NCI-H1930 (cell line): ENCODE results near the gene EYA3.

Experiments used
- DNase-seq, 2 experiments: peaks; one replicate each; lab custom pipeline; 2025; lab: John Stamatoyannopoulos, UW

Gene EYA3

DNA sequence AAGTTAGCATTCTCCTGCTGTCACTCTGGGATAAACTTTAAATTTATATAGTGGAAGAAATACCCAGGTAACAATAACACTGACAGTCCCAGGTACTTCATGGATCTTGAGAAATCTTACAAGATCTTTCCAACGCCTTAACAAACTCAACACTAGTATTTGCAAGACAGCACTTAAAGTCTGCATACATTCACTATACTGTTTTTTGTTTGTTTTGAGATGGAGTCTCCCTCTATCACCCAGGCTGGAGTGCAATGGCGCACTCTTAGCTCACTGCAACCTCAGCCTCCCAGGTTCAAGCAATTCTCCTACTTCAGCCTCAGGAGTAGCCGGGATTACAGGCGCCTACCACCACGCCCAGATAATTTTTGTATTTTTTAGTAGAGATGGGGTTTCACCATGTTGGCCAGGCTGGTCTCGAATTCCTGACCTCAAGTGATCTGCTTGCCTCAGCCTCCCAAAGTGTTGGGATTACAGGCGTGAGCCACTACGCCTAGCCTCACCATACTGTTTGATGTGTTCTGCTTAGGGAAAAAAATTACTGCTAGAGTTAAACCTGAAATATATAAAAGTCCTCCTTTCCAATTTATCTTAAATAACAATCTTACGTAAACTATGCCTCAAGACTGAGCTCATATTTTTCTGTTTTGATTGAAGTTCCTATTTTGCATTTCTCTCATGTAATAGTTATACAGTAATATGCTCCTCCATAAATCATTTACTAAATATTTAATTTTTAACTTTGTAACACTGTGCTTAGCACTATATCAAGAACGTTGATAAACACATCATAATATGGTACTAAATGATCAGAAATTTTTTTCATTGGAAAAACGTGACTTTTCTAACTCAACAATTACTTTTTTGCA, 17.5 kb downstream of the EYA3 start:
- no peak for DNase-seq

DNA sequence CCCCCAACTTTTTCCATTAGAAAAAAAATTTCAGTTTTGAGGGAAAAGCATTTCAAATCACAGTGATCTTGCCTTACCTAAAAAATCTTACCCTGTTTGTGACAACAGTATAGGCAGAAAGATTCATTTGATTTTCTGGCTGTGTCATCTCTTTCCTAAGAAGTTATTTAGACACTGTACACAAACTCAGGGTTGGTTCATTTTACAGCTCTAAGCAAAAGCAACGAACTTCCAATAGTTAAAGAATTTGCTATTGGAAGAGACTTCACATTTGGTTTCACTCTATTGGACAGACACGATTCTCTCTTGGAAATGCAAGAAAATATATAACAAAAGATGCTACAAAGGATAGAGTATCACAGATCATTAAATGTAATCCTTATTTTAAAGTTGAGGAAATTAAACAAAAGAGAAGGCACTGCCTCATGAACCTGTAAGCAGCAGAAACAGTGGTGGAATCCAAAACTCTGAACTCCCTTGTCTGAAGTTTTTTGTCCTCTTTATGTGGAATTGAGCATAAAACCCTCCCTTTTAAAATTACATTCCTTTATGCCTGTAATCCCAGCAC, 20.8 kb downstream of the EYA3 start:
- DNase-seq: no peak

DNA sequence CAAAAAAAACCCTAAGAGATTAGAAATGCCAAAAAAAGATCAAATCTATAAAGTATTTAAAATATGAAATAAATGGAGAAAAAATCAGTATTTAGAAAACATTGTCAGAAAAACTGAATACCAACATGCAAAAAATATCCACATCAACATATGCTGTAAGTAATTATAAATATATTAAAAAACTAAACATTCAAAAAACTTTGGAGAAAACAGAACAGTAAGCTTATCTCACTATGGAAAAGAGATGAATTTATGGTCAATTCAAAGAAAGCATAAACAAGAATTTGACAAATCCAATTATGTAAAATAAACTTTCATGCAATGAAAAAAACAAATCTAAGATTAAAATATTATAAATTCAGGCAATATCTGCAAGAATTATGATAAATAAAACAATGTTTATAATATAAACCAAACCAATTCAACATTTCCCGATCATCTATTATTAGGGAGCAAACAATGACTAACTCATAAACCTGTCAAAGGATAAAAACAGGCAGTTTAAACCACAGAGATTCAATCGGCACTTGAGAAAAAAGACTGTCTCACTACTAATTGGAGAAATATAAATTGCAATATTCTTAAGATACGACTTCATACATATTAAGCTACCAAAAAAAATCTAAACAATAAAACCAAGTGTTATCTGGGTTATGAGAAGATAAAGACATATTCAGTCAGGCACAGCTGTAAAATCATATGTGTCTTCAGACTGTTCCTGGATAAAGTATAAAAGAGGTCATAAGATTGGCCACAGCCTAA, 21.8 kb downstream of the EYA3 start:
- DNase-seq: no peak

DNA sequence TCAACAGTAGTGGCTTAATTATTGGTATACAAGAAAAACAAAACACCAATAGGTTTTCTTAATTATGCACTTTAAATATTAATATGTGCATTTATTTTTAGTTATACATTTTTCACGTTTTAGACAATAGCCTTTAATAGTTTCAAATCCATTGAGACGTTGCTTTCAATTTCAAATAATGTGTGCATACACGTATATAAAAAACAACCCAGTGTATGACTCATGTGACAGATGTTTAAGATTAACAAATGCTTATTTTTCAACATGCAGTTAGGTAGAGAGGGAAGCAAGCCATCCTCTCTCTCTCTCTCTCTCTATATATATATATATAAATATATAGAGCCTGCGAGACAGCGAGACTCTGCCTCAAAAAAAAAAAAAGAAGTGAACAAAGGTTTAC, 24.3 kb downstream of the EYA3 start:
- no peak for DNase-seq

DNA sequence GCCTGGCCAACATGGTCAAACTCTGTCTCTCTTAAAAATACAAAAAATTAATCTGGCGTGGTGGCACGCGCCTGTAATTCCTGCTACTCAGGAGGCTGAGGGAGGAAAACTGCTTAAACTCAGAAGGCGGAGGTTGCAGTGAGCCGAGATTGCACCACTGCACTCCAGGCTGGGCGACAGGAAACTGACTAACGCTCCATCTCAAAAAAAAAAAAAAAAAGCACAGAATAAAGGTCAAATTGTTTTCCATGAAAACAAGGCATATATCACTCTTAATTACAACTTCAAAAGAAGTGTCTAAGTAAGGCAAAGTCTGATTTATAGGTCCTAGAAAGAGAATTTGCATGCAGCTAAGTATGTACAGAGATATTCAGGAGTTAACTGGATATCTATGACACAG, 25.6 kb downstream of the EYA3 start:
- DNase-seq: no peak

DNA sequence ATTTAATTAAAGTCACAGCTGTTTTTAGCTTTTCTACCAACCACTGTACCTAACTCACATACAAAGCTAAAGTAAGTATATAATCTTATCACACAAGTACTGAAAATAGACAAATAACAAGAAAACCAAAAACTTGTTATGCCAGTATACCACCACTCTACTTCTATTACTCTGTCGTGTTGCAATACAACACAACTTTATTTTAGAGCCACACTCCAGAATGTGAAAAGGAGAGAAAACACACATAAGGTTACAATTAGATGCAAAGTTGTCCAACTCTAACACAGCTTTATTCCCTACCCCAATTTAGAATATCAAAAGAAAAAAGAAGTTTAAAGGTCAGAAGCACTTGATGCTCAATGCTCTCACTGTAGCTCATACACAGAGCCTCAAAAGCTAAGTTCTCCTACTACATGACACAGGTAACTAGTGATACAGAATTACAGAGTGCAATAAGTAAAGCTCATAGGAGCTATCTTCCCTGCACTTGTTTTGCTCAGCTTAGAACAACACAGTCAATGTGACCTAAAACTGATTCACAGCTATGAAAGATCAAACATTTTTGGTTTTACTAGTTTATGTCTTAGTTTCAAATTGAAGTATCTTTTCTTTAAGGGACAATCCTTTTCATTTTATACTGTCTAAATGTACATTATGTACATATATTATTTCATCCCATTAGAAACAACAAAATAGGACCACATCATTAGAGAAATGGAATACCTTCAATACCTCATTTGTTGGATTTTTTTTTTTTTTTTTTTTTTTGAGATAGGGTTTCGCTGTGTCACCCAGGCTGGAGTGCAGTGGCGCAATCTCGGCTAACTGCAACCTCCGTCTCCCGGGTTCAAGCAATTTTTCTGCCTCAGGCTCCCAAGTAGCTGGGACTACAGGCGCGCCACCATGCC, 29.2 kb downstream of the EYA3 start:
- no peak for DNase-seq

DNA sequence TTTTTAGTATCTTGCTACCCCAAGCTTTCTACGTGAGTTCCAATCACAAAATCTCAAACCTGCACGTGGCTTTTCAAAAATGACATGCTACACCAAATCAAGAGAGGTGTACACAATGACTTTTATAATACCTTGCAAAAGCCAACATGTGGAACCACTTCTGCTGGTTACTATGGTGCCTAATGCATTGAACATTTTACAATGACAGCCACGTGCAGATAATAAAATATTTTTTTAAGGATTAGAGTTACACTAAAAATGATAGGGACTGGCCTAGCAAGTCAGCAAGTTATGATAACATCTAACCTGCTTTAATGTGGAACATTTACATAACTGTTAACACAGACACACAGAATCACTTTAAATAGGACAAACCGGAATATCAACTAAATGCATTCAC, 30.2 kb downstream of the EYA3 start:
- no peak for DNase-seq

DNA sequence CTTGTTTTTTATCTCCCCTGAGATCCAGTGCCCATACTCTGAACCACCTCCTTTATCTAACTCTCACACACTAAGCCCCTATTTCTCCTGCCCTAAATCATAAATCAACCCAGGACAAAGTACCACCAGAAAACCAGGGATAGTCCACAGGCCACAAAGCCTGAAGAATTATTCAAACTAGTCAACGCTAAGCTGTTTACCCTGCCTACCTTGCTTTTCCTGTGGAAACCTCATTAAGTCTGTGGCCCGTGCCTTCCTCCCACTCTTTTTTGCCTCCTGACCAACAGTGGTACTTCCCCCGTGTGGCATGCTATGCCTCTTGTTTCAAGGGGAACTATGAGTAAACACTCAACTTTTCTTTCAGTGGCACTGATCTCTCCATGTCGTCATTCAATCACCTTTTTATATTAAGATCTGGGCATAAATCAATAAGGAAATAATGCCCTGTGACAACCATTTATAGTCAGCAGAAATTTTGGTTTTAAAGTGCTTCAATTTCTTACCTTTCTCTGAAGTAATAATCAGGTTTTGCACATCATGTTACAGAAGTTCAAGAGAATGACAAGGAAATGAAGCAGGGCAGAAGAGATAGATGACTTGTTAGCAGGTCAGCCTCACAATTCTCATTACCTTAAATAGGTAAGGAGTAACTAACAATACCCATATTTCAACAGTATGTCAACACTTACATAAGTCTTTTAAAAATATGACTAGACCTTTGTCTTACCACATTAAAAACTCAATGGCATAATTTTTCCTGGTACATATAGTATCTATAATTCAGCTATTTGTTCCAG, 32.1 kb downstream of the EYA3 start:
- DNase-seq: no peak

DNA sequence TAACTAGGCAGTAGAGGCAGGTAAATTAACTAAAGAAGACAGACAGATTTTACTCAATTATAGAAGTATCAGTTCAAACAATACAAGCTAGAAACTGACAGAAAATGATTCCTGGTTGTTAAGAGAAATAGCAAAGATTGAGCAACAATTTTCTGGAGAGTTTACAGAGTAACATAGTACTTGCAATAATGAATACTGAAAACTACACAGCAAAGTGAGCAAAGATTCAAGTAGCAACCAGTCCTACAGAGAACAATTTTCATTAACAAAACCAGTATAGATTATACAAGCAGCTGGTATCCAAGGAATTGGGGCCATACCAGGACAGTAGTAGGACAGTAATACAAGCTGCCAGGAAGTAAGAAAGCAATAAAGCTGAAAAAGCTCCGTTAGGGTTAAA, 37.6 kb downstream of the EYA3 start:
- no peak for DNase-seq

DNA sequence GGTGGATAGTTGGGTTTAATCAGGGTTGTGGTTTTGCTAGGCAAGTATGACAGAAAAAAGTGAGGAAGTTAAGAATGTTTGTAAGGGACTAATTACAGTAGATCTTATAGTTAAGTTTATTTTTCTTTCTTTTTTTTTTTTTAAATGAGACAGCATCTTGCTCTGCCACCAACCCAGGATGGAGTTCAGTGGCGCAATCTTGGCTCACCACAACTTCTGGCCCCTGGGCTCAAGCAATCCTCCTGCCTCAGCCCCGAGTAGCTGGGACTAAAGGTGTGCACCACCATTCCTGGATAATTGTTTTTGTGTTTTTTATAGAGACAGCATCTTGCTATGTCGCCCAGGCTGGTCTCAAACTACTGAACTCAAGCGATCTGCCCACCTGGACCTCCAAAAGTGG, 41.7 kb downstream of the EYA3 start:
- no peak for DNase-seq

DNA sequence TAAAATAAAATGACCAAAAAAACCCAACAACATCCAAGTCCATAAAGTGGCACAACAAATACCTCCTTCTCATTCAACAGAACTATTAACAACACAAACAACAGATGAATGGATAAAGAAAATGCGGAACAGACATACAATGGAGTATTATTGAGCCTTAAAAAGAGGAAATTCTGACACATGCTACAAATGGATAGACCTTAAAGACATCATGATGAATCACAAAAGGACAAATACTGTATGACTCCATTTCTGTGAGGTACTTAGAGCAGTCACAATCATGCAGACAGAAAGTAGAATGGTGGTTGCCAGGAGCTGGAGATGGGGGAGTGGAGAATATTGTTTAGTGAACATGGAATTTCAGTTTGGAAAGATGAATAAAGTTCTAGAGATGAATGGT, 42.6 kb downstream of the EYA3 start:
- DNase-seq: no peak

DNA sequence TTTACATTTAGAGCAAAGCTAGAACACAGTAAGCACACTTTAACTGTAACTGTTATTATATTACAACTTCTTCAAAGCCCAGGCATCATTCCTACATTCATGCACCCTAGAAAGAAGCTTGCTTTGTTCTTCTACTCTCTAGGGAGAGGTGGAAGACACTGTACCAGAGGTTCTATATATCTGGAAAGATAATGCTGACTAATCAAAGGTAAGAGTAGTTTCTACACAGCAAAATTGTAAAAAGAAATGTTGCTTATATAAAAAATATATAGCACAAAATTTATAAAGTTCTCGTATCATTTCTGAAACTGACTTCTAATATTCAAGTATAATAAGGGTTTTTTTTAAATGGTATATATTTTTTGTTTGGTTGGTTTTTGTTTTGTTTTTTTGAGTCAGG, 44.0 kb downstream of the EYA3 start:
- DNase-seq: no peak

DNA sequence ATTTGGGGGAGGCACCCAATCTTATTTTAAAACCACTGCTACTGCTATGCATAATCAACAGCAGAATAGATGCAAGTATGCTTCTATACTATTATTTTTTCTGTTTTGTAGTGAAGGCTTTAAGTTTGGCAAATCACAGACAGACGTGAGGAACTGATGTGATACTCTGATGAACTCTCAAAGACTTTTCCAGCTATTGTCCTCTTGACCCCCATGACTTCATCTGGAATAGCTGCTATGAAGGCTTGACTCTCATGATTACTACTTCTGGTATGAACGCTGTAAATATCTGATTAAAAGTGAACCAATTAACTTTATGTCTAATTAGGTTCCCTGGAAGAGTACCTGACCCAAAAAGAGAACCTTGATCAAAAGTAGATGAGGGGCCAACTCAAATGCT, 49.1 kb downstream of the EYA3 start:
- no peak for DNase-seq

DNA sequence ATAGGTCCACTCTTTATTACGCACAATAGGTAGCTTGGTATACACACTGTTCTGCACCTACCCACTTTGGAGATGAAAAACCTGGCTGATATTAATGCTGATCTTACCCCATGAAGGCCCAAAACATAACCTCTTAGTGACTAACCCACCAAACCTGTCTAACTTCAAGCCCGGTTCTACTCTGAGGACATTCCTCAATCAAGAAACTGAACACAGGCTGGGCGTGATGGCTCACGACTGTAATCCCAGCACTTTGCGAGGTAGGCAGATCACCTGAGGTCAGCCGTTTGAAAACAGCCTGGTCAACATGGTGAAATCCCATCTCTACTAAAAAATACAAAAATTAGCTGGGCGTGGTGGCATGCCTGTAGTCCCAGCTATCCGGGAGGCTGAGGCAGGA, 50.5 kb downstream of the EYA3 start:
- no peak for DNase-seq

DNA sequence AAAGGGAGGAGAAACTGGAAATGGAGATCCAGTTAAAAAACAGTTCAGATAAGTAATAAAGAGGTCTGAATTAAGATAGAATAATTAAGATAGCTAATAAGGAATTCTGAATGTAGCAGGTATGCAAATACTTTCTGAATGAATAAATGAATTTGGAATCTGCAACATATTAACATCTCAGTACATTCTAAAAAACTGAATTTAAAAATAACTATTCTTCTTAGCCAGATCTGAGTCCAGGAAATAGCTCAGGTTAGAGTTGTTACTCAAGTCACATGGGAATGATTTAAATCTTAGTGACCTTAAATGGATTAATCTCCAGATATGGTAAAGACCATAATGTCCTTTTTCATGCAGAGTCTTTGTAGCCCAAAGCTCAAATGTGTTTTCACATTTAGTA, 51.2 kb downstream of the EYA3 start:
- no peak for DNase-seq

DNA sequence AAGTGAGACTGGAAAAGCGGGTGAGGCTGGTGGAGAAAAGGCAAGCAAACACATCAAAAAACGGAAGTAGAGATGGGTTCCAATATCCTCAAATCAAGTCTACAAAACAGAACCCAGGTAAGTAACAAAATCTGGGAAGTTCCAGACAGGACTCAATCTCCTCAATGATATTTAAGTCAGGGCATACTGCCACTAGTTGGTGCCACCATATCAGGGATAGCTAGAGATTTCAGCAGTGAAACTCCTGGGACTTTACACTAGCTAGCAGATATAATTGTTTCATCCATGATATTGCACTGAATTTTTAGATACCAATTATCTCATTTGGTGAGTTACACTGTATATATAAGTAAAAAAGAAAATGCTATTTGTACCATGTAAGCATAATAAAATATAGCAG, 52.0 kb downstream of the EYA3 start:
- DNase-seq: no peak

DNA sequence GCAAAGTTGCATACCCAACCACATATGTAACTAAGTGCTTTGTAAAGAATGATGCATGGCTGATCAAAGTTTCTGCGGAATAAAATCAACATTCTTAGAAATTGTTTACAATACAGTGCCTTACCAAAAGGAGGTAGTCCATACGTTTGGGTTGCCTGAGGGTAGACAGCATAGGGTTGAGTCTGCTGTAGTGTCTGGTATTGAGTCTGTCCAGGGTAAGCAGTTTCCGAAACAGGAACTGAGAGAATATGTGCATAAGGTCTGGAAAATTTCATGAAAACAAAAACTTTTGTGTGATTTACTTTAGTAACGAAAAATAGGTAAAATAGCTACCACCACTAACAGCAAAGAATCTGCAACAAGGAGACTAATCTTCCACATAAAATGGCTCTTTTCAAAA, 53.0 kb downstream of the EYA3 start:
- no peak for DNase-seq

DNA sequence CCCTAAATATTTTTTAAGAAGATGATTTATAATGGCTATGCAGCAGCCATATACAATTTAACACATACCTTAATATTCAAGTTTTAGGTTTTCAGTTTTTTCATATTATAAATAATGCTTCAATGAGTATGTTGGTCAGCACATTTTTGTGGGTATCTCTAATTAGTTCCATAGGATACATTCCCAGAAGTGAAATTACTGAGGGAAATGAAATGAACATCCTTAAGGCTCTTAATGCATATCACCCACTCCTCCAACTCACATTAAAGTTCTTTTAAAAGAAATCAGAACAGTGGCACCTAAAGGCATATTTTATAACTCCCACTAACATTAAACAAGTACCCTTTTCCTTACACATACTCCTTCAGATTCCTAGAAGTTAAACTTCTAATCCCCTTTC, 56.1 kb downstream of the EYA3 start:
- DNase-seq: no peak

DNA sequence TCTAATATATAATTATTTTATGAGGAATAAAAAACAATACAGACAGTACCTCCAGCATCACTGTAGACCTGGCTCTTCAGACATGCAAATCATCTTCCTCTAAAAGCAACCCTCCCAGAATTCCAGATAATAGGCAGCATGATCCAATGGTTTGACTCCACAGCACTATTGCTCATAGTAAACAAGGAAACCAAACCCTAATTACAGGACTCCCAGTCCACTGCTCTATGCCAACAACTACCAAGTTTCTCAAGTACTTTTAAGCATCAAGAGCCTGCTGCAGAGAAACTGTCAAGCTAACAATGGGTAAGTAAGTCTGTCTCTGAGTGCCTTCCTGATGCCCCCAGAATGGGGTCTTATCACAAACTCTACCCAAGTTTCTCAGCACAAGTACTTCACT, 57.2 kb downstream of the EYA3 start:
- no peak for DNase-seq

DNA sequence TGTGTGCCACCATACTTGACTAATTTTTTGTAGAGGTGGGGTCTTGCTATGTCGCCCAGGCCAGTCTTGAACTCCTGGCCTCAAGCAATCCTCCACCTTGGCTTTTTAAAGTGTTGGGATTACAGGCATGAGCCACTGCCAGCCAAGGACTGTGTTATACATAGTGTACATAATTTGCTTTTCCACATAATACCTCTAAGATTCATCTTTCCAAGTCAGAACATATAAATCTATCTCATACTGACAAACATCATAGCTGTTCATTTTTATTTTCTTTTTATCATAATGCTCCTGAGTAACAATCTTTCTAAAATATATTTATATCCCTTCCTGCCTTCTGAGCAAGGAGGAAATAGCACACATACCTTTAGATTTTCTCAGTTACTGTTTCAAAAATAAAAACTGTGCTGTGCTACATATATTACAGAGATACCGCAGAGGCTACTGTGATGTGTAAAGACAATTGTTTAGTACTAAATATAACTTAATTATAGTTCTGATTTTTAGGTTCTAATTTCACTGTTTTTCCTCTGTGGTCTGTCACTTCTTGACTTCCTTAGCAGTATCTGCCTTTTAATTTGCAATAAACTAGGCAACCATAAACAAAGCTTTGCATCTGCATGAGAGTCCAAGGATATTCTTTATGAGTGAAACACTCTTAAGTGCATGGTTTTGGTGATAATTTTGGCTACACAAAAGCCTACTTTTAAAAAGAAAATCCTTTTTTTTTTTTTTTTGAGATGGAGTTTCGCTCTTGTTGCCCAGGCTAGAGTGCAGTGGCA, 59.3 kb downstream of the EYA3 start:
- DNase-seq: no peak

DNA sequence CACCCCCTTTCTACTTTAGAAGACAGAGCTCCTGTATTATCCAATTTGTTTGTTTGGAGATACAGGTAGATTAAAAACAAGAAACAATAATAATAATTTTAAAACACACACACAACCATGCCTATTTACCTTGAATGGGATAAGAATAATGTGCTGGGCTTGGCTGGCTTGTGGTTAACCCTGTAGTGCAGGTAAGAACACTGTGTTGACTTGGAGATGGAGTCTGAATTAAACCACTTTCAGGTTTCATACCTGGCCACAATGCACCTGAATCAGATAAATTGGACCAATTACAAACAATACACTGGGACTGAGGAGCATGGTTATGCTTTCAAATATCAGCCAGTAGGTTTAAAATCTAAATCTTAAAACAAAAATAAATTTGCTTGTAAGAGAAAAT, 60.8 kb downstream of the EYA3 start:
- no peak for DNase-seq
